Loucy (cell line): ENCODE data around the gene SUPT20HL1.
A peak's percentile ranks its signal among the peaks of the same experiment; 100 is the strongest.

Experiments used
- H2AFZ ChIP-seq: fragments of 200-600 bp; sonication (generic); 2 replicates; pipeline ENCODE4 v1.6.0; 2016; ENCODE audit warnings: antibody characterized with exemption, mild to moderate bottlenecking, low read length, moderate library complexity
- H3F3A ChIP-seq: fragments of 200-600 bp; 2 replicates; pipeline ENCODE4 v1.6.0; 2016; ENCODE audit warnings: antibody characterized with exemption, low read depth, mild to moderate bottlenecking
- H3K27me3 ChIP-seq: fragments of 200-600 bp; sonication (generic); 2 replicates; pipeline ENCODE4 v1.6.1; 2014; ENCODE audit warnings: low read length, mild to moderate bottlenecking; ENCODE audit not compliant: insufficient read depth, poor library complexity, severe bottlenecking
- H3K36me3 ChIP-seq: fragments of 200-600 bp; sonication (generic); 2 replicates; pipeline ENCODE4 v1.6.1; 2016; ENCODE audit warnings: low read length; ENCODE audit not compliant: insufficient read depth
- H3K4me1 ChIP-seq: fragments of 200-600 bp; sonication (generic); 2 replicates; pipeline ENCODE4 v1.5.1; 2014; ENCODE audit warnings: low read length, mild to moderate bottlenecking; ENCODE audit not compliant: insufficient read depth, poor library complexity, severe bottlenecking
- H3K4me2 ChIP-seq: fragments of 200-600 bp; sonication (generic); 2 replicates; pipeline ENCODE4 v1.6.0; 2014; ENCODE audit warnings: antibody characterized with exemption, low read length, low read depth, mild to moderate bottlenecking; ENCODE audit not compliant: poor library complexity, severe bottlenecking
- H3K4me3 ChIP-seq: fragments of 200-600 bp; sonication (generic); 2 replicates; pipeline ENCODE4 v1.5.1; 2014; ENCODE audit warnings: low read length, mild to moderate bottlenecking, mixed read lengths; ENCODE audit not compliant: poor library complexity, severe bottlenecking
- H3K79me2 ChIP-seq: fragments of 200-600 bp; sonication (generic); 2 replicates; pipeline ENCODE4 v1.6.1; 2014; ENCODE audit warnings: low read length; ENCODE audit not compliant: insufficient read depth
- H3K9ac ChIP-seq: fragments of 200-600 bp; sonication (generic); 2 replicates; pipeline ENCODE4 v1.6.0; 2014; ENCODE audit warnings: mild to moderate bottlenecking, low read depth, low read length, moderate library complexity; ENCODE audit not compliant: poor library complexity, severe bottlenecking
- H3K9me2 ChIP-seq: fragments of 200-600 bp; sonication (generic); replicated peaks from 2 replicates; pipeline ENCODE4 v1.6.1; 2016; ENCODE audit warnings: low read depth, low read length, mixed read lengths
- H3K9me3 ChIP-seq: fragments of 200-600 bp; sonication (generic); 2 replicates; pipeline ENCODE4 v1.6.1; 2014; ENCODE audit warnings: mild to moderate bottlenecking, antibody characterized with exemption, low read length, low read depth; ENCODE audit not compliant: insufficient read depth
- H4K20me1 ChIP-seq: fragments of 200-600 bp; sonication (generic); 2 replicates; pipeline ENCODE4 v1.6.0; 2014; ENCODE audit warnings: antibody characterized with exemption, low read length, mild to moderate bottlenecking; ENCODE audit not compliant: insufficient read depth, poor library complexity, severe bottlenecking
- CTCF ChIP-seq: fragments of 200-600 bp; sonication (generic); conservative IDR thresholded peaks from 2 replicates; pipeline ENCODE4 v1.5.1; 2014; ENCODE audit warnings: mild to moderate bottlenecking, antibody characterized with exemption, low read length
- EZH2phosphoT487 ChIP-seq: fragments of 200-600 bp; IDR thresholded peaks from 2 replicates; pipeline ENCODE4 v1.6.1; 2018; ENCODE audit warnings: antibody characterized with exemption, mild to moderate bottlenecking, moderate library complexity, borderline replicate concordance

SUPT20HL1 gene

DNA sequence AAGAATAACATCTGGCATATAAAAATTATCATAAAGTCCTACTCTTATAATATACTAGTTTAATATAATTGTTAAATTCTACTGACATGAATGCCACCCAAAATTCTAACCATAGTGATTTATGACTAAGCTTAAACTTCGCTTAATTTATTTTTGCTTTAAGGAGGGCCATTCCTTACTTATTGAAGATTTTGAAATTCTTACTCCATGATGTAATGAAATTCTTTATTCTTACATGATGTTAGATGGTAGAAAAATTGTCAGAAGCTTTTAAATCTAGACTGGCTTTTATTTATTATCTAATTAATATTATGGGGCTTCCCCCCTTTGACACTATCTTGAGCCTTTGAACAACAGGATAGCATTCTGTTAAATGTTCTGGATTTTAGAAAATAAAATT, 27.1 kb upstream of the SUPT20HL1 start:
- no peak overlapping the region for H3K4me3 ChIP-seq

GRCh38 chrX:24334461-24334860, 26.0 kb upstream of the SUPT20HL1 start:
- no peak overlapping the region for H2AFZ ChIP-seq
- H3K9me2 ChIP-seq, result no peaks in the 10 kb centered on the region
- no peaks in the 10 kb centered on the region for H3K79me2 ChIP-seq
- no peak for TF ChIP-seq EZH2phosphoT487
- TF ChIP-seq CTCF, result no peak
- no peak overlapping the region for H3K9ac ChIP-seq
- no peaks in the 10 kb centered on the region for H3K9me3 ChIP-seq
- H3K36me3 ChIP-seq, result no peaks in the 10 kb centered on the region
- H3F3A ChIP-seq, result no peaks in the 10 kb centered on the region
- H3K4me1 ChIP-seq, result peaks cover 8% of the 10 kb centered on the region
- no peaks in the 10 kb centered on the region for H4K20me1 ChIP-seq
- no peaks in the 10 kb centered on the region for H3K27me3 ChIP-seq
- H3K4me3 ChIP-seq, result no peak overlapping the region
- no peak overlapping the region for H3K4me2 ChIP-seq

More for the DNA sequence above, 27.1 kb upstream of the SUPT20HL1 start:
- TF ChIP-seq EZH2phosphoT487 (no peak), CTCF (no peak)
- no peaks in the 10 kb centered on the region for H3F3A ChIP-seq
- no peaks in the 10 kb centered on the region for H3K36me3 ChIP-seq
- no peaks in the 10 kb centered on the region for H4K20me1 ChIP-seq
- no peaks in the 10 kb centered on the region for H3K9me3 ChIP-seq
- no peak overlapping the region for H2AFZ ChIP-seq
- peak overlapping the region; percentile 53 for H3K4me2 ChIP-seq
- no peaks in the 10 kb centered on the region for H3K79me2 ChIP-seq
- H3K9ac ChIP-seq, result no peak overlapping the region
- no peaks in the 10 kb centered on the region for H3K9me2 ChIP-seq
- peaks cover 8% of the 10 kb centered on the region for H3K4me1 ChIP-seq
- no peaks in the 10 kb centered on the region for H3K27me3 ChIP-seq

DNA sequence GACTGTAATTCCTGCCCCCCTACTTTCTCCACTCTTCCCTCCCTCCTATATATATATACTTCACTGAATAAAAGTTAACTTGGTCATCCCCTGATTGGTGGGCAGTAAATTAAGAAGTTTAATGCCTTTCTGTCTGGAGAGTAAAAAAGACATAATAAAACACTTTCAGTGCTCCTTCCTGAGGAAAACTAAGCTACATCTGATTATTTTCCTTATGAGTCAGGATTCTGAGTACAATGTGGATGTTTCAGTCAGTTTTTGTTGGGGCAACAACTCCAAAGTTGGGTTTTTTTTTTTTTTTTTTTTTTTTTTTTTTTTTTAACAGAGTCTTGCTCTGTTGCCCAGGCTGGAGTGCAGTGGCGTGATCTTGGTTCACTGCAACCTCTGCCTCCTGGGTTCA, 24.6 kb upstream of the SUPT20HL1 start:
- Histone ChIP-seq H3K4me1 (peaks cover 8% of the 10 kb centered on the region), H3K4me3 (no peak overlapping the region), H2AFZ (no peak overlapping the region), H3K27me3 (no peaks in the 10 kb centered on the region), H3F3A (no peaks in the 10 kb centered on the region), H3K79me2 (no peaks in the 10 kb centered on the region), H3K9me2 (no peaks in the 10 kb centered on the region), H3K9ac (no peak overlapping the region), H4K20me1 (no peaks in the 10 kb centered on the region), H3K36me3 (no peaks in the 10 kb centered on the region), H3K9me3 (no peaks in the 10 kb centered on the region), H3K4me2 (no peak overlapping the region)
- TF ChIP-seq EZH2phosphoT487 (no peak), CTCF (no peak)
